GM21723 (cell line): ENCODE measurements around the gene SGPP2.

Source experiments
- ATAC-seq: cut with Tn5 transposase; IDR thresholded peaks from one replicate; pipeline ENCODE4 v1.9.1; 2021; ENCODE audit warnings: mild to moderate bottlenecking, moderate library complexity; ENCODE audit not compliant: unreplicated experiment

SGPP2 gene

DNA sequence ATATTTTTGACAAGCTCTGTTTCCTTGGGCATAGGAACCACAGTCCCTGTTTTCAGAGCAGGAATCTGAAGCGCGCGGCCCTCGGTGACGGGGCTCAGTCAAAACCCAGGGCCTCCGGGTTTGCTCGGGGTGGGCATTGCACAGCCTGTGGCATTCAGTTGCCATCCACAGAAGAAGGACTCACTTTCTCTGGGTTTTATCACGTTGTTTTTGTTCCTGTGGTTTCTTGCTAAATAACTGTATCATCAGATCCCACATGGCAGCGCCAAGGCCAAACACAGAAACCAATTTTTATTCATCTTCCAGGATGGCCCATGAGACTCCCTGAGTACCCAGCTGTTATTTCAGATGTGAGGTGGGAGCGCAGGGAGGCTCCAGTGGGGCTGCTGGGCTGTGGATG, 35.6 kb downstream of the SGPP2 start:
- no peak for ATAC-seq

- no peak for ATAC-seq
Measured at GRCh38 chr2:222465746-222466145, 41.4 kb downstream of the SGPP2 start.

GRCh38 chr2:222468346-222468745, 44.0 kb downstream of the SGPP2 start:
- no peak for ATAC-seq

DNA sequence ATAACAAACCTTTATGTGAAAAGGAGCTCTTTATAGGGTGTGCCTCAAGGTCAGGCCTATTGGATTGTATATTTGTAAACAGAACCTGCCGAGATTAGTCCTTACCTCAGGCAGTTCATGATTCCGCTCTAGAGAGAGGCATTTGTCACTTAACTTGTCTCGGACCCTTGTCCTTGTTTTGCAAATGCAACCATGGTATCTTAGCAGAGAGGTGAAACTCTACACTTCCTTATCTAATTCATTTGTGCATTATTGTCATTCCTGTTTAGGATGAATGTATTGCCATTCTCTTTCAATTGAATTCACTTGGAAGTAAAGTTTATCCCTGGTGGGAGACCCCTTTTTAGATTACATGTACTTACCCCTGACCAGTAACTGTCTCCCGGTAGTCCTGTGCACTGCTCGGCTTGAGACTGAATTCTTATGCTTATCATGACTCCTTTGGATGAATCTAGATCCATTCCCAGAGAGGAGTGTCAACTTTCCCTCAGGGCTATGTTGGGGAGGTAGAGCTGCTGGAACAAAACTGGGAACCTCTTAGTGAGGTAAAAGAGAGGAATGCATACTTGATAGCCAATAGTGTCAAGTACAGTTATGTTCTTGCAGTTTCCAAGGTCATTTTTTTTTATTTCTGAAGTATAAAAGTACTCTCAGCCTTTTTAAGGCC, 46.6 kb downstream of the SGPP2 start:
- no peak for ATAC-seq

GRCh38 chr2:222477962-222478608, 53.7 kb downstream of the SGPP2 start:
- ATAC-seq = no peak

DNA sequence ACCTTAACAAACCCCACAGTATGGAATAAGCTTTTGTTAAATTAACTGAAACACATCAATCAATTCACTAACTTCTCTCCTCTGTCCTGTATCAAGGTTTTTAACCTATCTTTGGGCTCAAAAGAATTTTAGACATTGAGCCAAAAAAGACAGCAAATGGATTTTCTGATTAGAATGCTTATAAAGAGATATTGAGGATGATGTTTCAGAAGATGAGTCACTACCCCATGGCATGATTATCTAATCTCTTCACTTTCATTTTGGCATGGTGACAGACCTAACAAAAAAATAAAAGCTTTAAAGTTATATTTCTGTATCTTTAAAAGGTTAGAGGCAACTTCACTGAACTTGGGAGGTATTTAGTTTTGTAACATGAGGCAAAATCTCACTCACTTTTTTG, 55.5 kb downstream of the SGPP2 start:
- ATAC-seq = no peak

GRCh38 chr2:222480497-222480896, 56.2 kb downstream of the SGPP2 start:
- ATAC-seq = no peak

GRCh38 chr2:222481941-222482340, 57.6 kb downstream of the SGPP2 start:
- peak; percentile 50 for ATAC-seq

- no peak for ATAC-seq
Measured at GRCh38 chr2:222483513-222484039, 59.2 kb downstream of the SGPP2 start.

GRCh38 chr2:222485367-222486211, 61.2 kb downstream of the SGPP2 start:
- ATAC-seq = no peak

DNA sequence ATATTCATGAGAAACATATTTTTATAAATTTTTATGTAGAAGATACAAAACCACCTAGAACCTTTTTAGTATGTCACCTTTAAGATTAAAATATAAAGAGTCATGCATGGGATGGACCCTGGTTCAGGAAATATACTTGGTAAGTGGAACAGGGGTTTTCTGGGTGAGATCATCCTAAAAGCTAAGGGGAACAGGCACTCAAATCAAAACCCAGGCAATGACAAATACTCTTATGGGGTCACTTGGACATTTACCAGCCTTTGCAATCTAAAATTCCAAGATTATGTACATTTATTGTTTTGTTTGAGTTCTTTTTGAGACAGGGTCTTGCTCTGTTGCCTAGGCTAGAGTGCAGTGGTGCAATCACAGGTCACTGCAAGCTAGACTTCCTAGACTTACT, 65.8 kb downstream of the SGPP2 start:
- no peak for ATAC-seq

DNA sequence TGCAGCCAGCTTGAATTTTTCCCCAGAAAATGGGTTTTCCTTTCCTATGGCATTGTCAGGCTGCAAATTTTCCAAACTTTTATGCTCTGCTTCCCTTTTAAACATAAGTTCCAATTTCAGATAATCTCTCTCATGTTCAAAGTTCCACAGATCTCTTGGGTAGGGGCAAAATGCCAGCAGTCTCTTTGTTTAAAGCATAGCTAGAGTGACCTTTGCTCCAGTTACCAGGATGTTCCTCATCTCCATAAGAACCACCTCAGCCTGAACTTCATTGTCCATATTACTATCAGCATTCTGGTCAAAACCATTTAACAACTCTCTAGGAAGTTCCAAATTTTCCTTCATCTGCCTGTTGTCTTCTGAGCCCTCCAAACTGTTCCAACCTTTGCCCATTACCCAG, 68.3 kb downstream of the SGPP2 start:
- ATAC-seq = no peak

- no peak for ATAC-seq
Measured at GRCh38 chr2:222494104-222494739, 69.9 kb downstream of the SGPP2 start.

GRCh38 chr2:222495388-222495787, 71.0 kb downstream of the SGPP2 start:
- no peak for ATAC-seq

DNA sequence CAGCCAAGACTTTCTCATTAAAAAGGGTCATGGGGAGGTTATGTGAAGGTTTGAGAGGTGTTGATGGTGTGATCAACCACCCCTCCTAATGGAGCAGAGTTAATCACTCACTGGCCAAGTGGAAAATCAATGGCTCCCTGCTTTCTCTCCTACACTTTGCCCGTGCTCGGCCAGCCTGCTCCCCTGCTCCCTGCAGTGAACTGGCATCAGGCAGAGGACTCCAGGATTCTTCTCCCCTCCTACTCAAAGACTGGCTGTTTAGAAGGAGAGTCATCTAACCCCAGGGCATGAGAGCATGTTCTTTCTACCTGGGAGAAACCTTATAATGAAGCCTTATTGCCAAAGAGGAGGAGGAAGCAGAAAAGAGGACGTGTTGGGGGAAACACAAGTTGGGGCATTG, 74.9 kb downstream of the SGPP2 start:
- no peak for ATAC-seq

DNA sequence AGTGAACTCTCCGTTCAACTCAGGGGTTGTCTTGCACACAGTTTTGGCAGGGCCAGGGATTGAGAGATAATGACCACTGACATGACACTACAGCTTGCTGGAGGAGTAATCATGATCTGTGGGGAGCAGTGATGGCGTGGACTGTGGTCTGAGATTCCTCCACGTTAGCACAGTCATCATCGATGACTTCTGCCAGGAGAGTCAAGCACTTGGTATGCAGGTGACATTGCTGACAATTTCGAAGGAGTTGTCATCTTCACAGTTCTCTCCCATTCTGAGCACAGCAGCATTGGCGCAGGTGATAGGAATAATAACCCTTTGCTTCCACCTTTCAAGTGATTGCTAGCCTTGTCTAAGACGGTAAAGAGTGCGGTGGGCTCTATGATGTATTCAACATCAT, 79.8 kb downstream of the SGPP2 start:
- ATAC-seq = no peak

DNA sequence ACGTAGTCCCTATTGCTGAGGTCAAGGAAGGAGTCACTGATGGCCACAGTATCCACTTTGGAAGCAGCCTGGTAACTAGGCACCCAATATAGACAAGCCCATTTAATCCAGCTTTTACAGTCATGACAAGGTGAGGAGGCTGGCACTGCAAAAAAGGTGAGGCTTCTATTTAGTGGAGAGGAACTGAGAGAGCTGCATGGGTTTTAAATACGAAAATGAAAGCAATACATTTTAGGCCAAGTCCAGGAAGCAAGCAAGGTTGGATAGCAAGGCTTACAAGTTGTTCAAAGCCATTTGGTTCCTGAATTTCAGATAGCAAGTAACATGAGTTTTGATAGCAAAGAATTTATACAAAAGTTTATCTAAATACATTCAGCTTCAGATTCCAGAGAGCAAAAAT, 80.4 kb downstream of the SGPP2 start:
- peak; percentile 99 for ATAC-seq

- ATAC-seq = no peak
Measured at GRCh38 chr2:222506230-222506935, 82.0 kb downstream of the SGPP2 start.

DNA sequence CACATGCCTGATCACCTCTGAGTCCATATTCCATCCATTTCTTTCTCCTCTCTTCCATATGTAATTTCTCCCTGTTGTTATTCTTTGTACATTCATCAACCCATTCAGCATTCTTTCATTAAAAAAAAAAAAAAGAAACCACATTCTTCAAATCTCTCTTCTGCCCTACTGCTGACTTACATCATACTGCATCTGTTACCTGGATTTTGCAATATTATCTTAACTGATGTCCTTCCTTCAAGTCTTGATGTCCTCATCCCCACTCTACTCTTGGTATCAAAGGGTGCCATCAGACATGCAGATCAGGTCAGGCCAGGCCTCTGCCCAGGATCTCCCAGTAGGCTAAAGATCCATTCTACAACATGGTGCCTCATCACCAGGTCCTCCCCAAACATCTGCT, 90.6 kb downstream of the SGPP2 start:
- no peak for ATAC-seq

DNA sequence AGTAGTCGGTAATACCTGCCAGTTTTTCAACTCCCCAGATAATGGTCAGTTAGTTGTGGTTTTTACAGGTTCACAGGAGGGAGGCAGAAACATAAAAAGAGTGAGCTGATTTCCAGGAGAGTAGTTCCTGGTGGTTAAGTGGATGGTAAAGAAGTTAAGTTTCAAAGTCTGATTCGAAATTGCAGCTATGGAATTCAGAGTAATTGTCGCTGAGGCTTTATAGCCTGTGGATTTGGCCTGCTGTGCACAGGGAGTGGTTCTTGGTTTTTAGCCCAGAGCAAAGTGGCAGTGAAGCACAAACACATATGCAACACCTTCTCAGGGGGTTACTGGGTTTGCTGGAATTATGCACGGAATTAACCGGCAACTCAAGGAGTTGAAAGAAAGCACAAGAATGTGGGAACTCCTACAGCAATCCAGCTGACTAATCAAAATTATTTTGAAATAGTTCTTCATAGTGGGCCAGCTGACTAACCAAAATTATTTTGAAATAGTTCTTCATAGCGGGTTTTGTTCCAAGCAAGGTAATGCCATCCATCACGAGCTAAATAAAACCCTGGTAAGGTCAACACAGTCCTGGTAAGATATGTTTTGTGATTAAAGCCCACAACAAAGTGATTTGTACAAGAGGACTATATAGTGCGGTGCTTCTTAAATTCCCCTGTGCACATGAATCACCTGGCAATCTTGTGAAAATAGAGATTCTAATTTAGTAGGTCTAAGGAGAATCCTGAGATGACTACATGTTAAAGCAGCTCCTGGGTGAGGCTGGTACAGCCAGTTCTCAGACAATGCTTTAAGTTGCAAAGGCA, 94.4 kb downstream of the SGPP2 start:
- no peak for ATAC-seq
